Islet of Langerhans (tissue), 1 donor: Measurements from ENCODE around the gene TNFRSF1A.

Experiments used
- FAIRE-seq: peaks from one replicate; lab custom pipeline; 2011; peaks lifted over from hg19 to GRCh38; lab: Jason Lieb, UNC

The TNFRSF1A gene

DNA sequence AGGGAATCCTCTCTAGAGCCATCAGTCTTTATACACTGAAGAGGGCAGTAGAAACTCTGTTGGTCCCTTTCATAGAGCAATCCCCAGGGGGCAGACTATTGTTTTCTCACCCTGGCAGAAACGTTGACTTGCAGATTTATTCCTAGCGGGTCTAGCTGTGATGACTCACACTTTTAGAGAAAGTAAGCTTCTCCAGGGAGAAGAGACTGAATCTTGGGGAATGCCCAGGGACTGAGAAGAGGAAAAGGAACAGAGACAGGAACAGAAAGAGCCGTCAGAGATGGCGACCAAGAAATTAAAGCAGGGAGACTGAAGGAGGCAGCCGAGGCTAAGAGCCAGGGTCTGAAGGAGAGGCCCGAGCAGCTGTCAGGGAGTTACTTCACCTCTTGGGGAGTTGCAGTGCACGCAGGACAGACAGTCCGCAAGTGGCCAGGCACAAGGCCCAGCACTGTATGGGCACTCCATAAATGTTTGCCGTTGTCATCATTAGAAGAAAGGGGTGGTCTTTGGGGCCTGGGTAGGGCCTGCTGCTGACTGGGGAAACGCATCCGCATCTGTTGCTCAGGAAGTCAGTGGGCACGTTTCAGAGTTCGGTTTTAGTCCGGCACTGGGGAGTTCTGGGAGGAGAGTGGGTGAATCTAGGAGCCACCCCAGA is 18.4 kb downstream of the TNFRSF1A start:
- FAIRE-seq, result peak; percentile 96

- FAIRE-seq, result no peak
Measured at GRCh38 chr12:6322969-6323339, 18.9 kb downstream of the TNFRSF1A start.

GRCh38 chr12:6322352-6322751 is 19.5 kb downstream of the TNFRSF1A start:
- FAIRE-seq, result no peak

DNA sequence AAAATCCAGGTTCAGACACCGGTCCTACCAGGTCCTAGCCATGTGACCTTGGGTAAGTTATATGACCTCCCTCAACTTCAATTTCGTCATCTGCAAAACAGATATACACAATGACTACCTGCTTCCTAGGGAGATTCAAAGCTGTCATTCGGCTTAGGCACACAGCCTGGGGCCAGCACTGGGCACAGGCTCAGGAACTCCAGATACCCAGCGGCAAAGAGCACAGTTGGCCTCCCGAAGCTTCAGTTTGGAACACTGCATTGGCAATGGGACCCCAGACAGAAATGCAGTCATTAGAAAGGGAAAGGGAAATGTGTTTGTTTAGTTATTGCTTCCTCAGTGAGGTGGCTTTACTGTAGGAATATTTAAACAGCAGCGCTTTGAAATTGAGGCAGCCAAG is 20.0 kb downstream of the TNFRSF1A start:
- no peak for FAIRE-seq

DNA sequence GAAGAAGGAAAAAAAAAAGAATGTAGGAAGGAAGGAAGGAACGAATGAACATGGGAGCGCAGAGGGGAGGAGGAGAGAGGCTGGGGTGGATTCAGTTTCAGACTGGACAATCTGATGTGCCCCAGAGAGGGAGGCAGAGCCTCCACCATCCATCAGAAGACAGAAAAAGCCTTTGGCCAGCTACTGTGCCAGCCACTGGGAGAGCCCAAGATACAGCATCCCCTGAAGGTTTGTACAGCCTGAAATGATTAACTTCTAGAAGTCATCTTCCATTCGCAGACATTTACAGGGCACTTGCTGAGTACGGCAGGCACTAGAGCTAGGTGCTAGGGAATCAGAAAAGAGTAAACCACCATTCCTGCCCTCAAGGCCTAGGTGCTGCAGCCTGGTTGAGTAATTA is 22.4 kb downstream of the TNFRSF1A start:
- no peak for FAIRE-seq

GRCh38 chr12:6318440-6318879 is 23.4 kb downstream of the TNFRSF1A start:
- FAIRE-seq, result no peak

DNA sequence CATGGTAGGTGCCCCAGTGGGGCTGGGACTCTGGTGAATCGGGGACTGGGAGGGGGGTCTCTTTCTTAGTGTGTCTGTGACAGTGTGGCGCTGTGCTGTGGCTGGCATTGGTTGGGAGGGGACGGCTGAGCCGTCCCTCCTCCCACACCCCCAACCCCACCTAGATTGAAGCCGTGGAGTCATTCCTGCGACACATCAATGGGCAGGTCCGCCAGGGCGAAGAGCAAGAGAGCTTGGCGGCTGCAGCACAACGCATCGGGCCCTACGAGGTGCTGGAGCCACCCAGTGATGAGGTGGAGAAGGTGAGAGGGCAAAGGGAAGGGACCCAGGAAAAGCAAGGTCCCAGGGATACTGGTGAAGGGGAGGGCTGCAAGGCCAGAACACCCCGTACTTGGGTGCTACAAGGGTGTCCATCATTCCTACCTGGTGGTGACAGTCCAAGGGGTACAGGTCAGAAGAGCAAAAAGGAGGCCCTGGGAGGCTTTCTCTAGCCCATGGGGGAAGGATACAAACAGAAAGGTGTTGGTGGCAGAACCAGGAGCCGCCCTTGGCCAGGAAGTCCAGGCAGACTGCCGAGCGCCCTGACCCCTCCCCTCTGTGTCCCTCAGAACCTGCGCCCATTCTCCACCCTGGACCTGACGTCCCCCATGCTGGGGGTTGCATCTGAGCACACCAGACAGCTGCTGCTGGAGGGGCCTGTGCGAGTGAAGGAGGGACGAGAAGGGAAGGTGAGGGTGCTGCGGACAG is 24.0 kb downstream of the TNFRSF1A start:
- FAIRE-seq, result no peak

DNA sequence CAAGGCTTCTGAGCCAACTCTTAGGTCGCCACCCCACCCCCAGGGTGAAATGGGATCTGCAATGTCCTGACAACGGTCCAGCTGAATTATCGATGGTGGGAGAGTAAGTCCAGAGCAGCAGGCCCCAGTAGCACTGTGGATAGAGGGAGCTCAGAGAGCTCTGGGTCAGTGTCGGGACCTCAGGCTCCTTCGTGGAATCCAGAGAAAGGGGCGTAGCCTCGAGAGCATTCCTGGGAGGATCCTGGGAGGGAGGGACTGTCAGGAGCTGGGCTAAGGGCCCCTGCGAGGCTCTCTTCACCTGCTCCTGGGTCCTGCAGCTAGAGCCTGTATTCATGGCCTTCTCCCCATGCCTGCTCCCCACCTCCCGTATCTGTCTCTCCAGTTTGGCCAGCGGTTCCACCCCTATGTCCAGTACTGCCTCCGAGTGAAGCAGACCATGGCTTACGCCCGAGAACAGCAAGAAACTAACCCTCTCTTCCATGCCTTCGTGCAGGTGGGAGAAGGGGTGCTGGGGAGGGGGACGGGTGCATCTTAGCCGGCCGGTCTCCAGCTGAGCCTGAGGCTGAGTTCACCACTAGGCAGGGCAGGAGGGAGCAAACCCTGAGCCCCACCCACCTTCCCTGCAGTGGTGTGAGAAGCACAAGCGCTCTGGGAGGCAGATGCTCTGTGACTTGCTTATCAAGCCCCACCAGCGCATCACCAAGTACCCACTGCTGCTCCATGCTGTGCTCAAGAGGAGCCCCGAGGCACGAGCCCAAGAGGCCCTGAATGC is 24.8 kb downstream of the TNFRSF1A start:
- no peak for FAIRE-seq

DNA sequence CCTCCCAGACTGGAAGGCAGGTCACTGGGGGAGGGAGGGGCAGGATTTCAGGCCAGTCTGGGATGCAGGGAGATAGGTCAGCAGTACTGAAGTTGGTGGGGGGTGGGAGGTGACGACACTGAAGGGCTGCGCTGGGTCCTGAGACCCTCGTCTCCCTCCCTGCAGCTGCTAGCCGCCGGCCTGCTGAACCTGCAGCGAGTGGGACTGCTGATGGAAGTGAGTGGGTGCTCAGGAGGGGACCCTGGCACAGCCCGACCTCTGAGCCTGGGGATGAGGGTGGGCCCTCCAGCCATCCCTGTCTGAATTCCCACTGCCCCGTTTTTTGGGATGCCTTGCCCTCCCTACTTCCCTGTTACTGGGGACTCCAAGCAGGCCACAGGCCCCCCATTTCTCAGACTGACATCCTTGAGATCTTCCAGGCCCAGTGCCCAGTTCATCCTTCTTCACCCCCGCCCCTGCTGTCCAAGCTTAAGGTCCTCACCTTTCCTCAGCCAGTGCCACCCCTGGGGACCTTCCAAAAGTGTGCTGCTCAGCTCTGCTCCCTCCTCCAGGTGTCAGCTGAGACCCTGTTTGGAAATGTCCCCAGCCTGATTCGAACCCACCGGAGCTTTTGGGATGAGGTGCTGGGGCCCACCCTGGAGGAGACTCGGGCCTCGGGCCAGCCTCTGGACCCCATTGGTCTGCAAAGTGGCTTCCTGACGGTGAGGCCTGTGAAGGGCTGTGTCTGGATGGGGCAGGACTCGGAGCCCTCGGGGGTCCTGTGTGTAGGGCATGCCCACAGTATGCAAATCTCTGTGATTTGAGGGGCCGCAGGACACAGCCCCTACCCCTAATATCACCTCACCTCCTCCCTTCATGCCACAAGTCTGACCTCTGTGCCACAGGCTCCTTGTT is 25.9 kb downstream of the TNFRSF1A start:
- no peak for FAIRE-seq

- FAIRE-seq, result no peak
Measured at GRCh38 chr12:6315184-6315583, 26.7 kb downstream of the TNFRSF1A start.

DNA sequence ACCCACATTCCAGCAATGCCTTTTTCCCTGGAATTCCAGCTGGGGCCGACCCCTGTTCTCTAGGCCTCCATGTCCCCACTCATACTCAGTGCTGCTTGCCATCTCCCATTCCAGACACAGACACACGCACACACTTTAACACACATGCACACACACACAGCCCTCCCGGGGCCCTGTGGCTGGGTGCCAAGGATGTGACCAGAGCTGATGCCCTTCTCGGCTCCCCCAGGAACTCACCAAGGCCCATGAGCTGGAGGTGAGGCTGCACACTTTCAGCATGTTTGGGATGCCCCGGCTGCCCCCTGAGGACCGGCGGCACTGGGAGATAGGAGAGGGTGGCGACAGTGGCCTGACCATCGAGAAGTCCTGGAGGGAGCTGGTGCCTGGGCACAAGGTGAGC is 27.1 kb downstream of the TNFRSF1A start:
- FAIRE-seq, result no peak

DNA sequence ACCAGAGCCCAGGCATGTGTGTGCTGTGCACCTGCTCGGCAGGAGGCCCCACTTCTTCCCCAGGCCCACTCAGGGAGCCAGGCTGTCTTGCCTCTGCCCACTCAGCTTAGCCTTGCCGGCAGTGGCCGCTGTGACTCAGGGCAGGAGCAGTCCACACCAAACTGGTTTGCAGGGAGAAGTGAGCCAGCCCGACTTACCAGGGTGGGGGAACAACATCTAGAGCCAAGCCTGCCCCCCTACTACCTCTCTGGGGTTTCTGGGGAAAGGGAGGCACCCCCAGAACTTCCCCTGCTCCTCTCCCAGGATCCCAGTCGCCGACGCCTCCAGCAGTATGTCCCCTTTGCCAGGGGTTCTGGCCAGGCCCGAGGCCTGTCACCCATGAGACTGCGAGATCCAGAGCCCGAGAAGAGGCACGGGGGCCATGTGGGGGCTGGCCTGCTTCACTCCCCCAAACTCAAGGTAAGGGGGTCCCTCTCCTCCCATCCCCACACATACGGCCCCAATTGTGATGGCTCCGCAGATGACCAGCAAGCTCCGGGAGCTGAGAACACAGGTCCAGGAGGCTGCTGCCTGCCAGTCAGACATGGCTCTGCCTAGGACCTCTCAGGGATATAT is 28.4 kb downstream of the TNFRSF1A start:
- no peak for FAIRE-seq

DNA sequence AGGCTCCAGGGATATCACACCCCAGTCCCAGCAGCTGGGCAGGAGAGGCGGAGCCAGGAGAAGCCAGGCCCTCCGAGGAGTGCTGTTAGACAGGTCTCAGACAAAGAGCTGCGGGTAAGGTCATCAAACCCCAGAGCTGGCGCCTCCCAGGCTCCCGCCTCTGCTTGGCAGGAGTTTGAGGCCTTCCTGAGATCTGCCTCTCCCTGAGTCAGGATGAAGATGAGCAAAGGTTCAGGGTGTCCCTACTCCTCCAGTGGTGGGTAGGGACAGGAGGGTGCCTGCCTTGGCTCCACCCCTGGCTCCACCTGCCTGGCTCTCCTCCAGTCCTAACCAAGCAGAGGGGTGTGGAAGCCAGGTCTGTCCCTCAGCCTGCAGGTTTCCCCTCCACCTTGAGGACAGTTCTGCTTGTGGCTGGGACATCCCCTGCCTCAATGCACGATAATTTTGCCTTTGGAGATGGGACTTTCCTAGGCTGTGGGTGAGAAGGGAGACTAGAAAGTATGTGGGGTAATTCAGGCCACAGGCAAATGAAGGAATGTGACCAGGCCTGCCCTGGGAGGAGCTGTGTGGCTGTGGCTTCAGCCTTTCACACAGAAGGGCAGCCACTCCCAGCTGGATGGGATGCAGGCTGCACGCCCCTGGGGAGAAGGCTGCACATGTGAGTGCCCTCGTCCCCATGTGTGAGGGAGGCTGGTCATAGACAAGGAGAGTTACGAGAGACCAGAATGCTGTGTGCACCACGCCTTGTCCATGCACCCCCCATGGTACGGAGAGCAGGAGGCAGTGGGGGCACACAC is 29.1 kb downstream of the TNFRSF1A start:
- no peak for FAIRE-seq

DNA sequence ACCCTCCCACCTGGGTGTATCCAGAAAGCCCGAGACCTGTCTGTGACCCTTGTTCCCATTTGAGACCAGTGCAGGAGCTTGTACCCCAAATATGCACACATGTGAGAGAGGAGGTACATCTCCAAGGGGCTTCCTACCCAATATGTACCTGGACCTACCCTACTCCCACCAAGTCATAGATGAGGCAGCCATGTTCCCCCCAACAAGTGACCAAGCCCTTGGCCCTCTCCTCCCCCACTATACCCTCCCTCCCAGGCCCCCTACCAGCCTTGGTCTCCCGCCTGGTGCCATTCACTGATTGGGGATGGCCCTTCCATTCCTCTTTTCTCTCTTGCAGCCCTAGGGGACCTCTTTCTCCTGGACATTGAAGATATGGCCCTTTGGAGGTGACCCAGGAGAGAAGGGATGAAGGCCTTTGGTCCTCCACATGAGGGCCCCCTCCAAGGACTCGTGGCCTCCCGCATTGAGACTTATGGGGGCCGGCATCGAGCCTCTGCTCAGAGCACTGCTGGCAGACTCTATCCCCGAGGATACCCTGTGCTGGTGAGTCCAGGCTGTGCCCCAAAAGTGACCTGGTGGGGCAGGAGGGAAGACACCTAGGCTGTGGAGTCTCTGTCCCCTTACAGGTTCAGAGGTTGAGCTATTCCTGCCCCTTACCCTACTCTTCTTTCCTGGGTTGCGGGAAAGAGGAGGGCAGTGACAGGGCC is 29.9 kb downstream of the TNFRSF1A start:
- no peak for FAIRE-seq

GRCh38 chr12:6310771-6311610 is 30.9 kb downstream of the TNFRSF1A start:
- no peak for FAIRE-seq

- no peak for FAIRE-seq
Measured at GRCh38 chr12:6307529-6307928, 34.3 kb downstream of the TNFRSF1A start.

DNA sequence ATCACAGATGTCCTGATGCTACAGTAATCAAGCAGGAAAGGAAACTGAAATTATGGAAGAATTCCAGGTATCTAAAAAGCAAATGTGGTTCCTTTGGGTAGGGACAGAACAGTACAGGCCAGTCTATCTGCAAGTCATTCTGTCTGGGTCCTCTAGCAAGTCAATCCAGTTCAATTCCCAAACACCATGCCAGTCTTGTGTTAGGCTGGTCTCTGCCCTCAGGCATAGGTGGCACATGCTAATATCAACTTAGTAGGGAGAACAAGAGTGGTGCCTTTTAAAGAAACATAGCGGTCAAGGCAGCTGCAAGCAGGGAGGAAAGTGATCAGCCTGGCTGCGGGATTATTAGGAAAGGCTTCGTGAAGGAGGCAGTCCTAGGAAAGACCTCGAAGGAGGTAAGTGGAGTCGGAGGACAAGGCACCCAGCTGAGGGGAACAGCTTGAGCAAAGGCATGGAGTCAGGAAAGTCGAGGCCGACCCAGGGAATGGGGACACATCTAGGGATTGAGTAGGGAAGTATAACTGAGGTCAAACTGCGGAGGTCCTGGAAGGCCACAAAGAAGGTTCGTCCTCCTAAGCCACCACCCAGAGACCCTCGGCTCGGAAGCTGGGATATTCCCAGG is 35.2 kb downstream of the TNFRSF1A start:
- no peak for FAIRE-seq

DNA sequence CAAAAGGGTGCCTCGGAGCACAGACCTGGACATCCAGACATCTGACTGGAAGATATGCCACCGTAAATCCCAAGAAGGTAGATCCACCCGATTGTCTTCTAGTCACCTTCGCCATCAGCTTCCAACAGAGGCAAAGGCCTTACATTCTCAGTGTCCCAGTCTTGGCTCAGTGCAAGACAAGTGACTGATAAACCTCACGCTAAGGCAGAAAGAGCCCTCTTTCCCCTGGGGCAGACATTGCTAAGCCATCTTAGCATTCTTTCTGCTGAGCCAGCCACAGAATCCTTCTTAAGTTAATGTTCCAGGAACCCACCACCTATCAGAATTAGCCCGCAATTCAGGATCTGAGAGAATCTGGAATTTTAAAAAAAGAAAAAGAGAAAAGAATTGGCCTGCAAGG is 35.7 kb downstream of the TNFRSF1A start:
- FAIRE-seq, result no peak

- FAIRE-seq, result no peak
Measured at GRCh38 chr12:6303071-6303470, 38.8 kb downstream of the TNFRSF1A start.
